Ishikawa (cell line): ENCODE results near the gene C6orf132.

Source experiments
- RAD21 ChIP-seq: IDR thresholded peaks from 2 replicates; pipeline ENCODE4 v1.6.1; 2012; ENCODE audit warnings: low read depth
- YY1 ChIP-seq: IDR thresholded peaks from 2 replicates; pipeline ENCODE4 v1.6.1; 2012; ENCODE audit warnings: low read depth

GRCh38 chr6:42120895-42121865 lies 21.2 kb downstream of the C6orf132 start:
- TF ChIP-seq RAD21 (peak; percentile 18; the same call in 1 of the 2 replicates), YY1 (peak; percentile 35; the same call in 1 of the 2 replicates)
